ENCODE results near the gene ORAI3. TPM values are rescaled to one million over a fixed set of nuclear protein-coding genes. Genes with fewer than 3 reads are reported as not detected.

Gene ORAI3
- total RNA-seq, 1 donor from 2014 or later, result 30.2 TPM

DNA sequence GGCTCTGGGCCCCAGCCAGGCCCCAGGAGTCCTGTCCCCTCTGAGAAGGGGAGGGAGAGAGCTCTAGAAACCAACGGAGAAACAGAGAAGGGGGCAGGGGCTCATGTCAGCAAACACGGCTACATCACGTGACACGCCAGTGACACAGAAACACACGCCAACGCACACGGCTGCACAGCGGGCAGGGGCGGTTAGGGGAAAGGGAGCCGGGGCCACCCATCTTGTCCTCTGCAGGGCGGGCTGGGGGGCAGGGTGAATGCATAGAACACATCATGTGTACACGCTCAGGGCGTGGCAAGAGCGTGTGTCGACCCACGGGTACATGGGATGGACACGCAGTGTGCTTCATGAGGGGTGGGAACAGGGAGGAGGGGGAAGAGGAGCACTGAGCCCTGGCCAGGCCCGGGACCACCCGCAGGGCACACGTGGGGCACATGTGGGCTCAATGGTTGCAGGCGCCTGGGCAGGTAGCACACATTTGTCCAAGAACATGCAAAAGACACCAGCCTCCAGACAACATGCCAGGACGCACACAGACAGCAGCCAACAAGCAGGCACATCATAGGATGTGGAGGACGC lies 40.7 kb downstream of the ORAI3 start:
- Histone ChIP-seq H3K27me3 (ENCODE audit: low read depth) (no peaks in the 10 kb centered on the region), H3K9me3 (no peaks in the 10 kb centered on the region), H3K4me3 (no peak overlapping the region), H3K36me3 (no peaks in the 10 kb centered on the region), H3K27ac (no peak overlapping the region), H3K4me1 (peaks cover 13% of the 10 kb centered on the region)
- ATAC-seq (no peak), DNase-seq (no peak)
- intact Hi-C loops (cut with DNase I), result no loop called here
- TF ChIP-seq, protein P1, sequence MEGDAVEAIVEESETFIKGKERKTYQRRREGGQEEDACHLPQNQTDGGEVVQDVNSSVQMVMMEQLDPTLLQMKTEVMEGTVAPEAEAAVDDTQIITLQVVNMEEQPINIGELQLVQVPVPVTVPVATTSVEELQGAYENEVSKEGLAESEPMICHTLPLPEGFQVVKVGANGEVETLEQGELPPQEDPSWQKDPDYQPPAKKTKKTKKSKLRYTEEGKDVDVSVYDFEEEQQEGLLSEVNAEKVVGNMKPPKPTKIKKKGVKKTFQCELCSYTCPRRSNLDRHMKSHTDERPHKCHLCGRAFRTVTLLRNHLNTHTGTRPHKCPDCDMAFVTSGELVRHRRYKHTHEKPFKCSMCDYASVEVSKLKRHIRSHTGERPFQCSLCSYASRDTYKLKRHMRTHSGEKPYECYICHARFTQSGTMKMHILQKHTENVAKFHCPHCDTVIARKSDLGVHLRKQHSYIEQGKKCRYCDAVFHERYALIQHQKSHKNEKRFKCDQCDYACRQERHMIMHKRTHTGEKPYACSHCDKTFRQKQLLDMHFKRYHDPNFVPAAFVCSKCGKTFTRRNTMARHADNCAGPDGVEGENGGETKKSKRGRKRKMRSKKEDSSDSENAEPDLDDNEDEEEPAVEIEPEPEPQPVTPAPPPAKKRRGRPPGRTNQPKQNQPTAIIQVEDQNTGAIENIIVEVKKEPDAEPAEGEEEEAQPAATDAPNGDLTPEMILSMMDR (IDR thresholded peaks at IDR 0.05), result no peak

DNA sequence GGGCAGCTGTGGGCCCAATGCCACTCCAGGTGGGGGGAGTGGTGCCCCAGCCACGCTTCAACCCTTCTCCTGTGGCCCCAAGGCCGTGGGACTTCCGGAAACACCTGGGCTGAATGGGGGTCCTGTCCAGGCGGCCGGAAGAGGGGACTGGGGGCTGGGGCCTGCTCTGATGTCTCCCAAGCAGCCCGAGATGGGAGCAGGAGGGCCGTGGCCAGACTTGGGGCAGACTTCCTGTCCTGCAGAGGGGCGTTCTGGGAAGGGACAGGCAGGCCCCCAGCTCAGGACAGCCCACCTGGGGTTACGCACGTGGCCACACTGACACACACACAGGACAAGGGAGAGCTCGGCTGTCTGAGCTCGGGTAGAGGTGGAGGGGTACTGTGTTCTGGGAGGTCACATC lies 41.2 kb downstream of the ORAI3 start:
- Histone ChIP-seq H3K27ac (no peak overlapping the region), H3K36me3 (no peaks in the 10 kb centered on the region), H3K4me3 (no peak overlapping the region), H3K27me3 (ENCODE audit: low read depth) (no peaks in the 10 kb centered on the region), H3K9me3 (no peaks in the 10 kb centered on the region), H3K4me1 (peaks cover 12% of the 10 kb centered on the region)
- intact Hi-C loops (cut with DNase I), result no loop called here
- ATAC-seq (no peak), DNase-seq (no peak)
- TF ChIP-seq, protein P1 (IDR thresholded peaks at IDR 0.05), result no peak

DNA sequence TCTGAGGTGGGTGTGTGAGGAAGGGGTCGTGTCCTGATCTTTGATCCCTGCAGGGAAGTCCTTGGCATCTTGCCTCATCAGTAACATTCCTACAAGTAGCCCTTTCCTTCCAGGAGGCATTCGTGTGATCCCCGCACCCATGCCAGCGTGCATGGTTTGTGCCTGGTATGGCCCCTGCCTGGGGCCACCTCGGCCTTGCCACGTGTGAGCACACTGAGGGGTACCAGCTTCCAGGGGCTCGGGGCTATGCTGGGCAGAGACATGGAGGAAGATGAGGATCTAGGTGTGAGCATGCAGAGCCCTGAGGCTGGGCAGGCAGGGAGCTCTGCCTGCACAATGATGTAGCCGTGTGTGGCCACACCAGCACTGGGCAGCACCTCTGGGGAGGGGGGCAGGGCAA lies 42.2 kb downstream of the ORAI3 start:
- Histone ChIP-seq H3K4me3 (no peak overlapping the region), H3K27me3 (ENCODE audit: low read depth) (no peaks in the 10 kb centered on the region), H3K27ac (no peak overlapping the region), H3K9me3 (no peaks in the 10 kb centered on the region), H3K4me1 (peaks cover 2% of the 10 kb centered on the region), H3K36me3 (no peaks in the 10 kb centered on the region)
- DNase-seq (no peak), ATAC-seq (no peak)
- TF ChIP-seq, protein P1 (IDR thresholded peaks at IDR 0.05), result no peak
- intact Hi-C loops (cut with DNase I), result no loop called here

DNA sequence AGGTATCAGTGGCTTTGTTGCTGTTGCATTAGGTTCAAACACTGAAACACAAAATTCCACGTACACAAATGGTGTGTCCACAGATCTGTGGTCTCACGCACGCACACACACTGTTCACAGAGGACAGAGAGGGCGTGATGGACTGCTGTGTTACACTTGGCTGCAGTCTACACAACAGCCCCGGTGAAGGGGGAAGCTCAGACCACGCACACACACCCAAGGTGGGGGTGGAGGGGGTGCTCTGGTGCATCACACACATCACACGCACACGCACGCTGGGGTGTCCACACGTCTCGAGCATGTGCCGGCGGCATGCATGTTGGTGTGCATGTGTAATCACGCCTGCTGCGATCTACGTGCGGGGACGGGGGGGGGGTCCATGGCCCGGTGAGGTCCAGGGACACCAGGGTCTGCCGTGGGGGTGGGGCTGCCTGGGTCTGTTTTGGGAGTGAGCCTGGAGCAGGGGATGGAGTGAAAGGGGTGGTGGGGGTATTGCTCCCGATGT lies 43.5 kb downstream of the ORAI3 start:
- intact Hi-C loops (cut with DNase I), result no loop called here
- Histone ChIP-seq H3K36me3 (no peaks in the 10 kb centered on the region), H3K9me3 (no peaks in the 10 kb centered on the region), H3K27ac (no peak overlapping the region), H3K27me3 (ENCODE audit: low read depth) (no peaks in the 10 kb centered on the region), H3K4me1 (peaks cover 9% of the 10 kb centered on the region), H3K4me3 (no peak overlapping the region)
- TF ChIP-seq, protein P1 (IDR thresholded peaks at IDR 0.05), result no peak
- DNase-seq (no peak), ATAC-seq (no peak)

DNA sequence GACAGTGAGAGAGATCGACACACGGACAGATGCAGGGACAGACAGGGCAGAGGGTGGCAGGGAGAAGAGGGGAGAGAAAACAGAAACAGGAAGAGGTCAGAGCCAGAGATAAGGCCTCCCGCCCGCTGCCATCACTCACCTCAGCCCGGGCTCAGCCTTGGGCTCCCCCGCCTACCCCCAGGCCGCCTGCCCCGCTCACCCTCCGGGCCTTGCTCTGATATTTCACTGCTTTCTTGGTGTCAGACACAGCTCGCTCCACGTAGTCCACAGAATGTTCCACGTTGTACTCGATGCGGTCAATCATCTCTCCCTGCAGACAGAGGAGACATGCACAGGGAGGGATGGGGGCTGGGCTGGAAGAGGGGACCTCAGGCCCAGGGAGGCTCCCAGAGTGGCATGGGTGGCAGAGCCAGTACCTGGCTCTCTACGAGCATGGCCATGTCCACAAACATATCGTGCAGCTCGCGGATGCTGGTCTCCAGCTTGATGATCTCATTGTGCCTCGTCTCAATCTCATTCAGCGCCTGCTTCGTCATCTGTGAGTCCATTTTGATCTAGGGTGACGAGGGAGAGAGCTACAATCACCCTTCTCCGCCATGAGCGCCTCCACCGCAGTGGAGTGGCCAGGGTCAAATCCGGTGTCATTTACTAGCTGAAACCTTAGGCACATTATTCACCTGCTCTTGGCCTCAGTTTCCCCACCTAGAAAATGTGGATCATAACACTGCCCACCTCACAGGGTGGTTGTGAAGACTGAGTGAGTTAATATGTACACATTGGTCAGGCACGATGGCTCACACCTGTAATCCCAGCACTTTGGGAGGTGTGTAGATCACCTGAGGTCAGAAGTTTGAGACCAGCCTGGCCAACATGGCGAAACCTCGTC lies 44.3 kb downstream of the ORAI3 start:
- TF ChIP-seq, protein P1 (IDR thresholded peaks at IDR 0.05), result no peak
- intact Hi-C loops (cut with DNase I), result no loop called here
- Histone ChIP-seq H3K27me3 (ENCODE audit: low read depth) (no peaks in the 10 kb centered on the region), H3K36me3 (no peaks in the 10 kb centered on the region), H3K9me3 (no peaks in the 10 kb centered on the region), H3K27ac (no peak overlapping the region), H3K4me1 (peaks cover 12% of the 10 kb centered on the region), H3K4me3 (no peak overlapping the region)
- DNase-seq, result no peak
- ATAC-seq, result no peak

All from lower lobe of right lung (tissue), 2 donors.